Limb (tissue), 2 donors: ENCODE data around the gene S100A7.
"Not testable (repeated sequence)": the region's sequence is repeated elsewhere in the genome, so short reads cannot be mapped to it uniquely, and the experiment has no call there.

Source experiments
- DNase-seq, 2 donors: peaks; one replicate each; pipeline ENCODE4 v3.0.0-alpha.2; 2016; ENCODE audit errors: extremely low spot score in 2 of 2

S100A7 gene

GRCh38 chr1:153431002-153431401 is 29.4 kb downstream of the S100A7 start:
- DNase-seq = no peak

- no peak for DNase-seq
These were observed 29.9 kb downstream of the S100A7 start for GRCh38 chr1:153430561-153430960.

GRCh38 chr1:153430166-153430553 is 30.3 kb downstream of the S100A7 start:
- no peak for DNase-seq

- DNase-seq = no peak
These were observed 30.9 kb downstream of the S100A7 start for GRCh38 chr1:153429266-153430165.

- DNase-seq = no peak
These were observed 31.7 kb downstream of the S100A7 start for GRCh38 chr1:153428791-153429190.

- no peak for DNase-seq
These were observed 32.3 kb downstream of the S100A7 start for GRCh38 chr1:153428073-153428638.

- DNase-seq = no peak
These were observed 33.6 kb downstream of the S100A7 start for GRCh38 chr1:153426809-153427208.

- peak; percentile 68 to 82 for DNase-seq
These were observed 37.9 kb downstream of the S100A7 start for GRCh38 chr1:153422450-153423068.

GRCh38 chr1:153420306-153420705 is 40.1 kb downstream of the S100A7 start:
- no peak for DNase-seq

GRCh38 chr1:153419436-153419793 is 41.0 kb downstream of the S100A7 start:
- DNase-seq = not testable (repeated sequence)

- not testable (repeated sequence) for DNase-seq
These were observed 41.6 kb downstream of the S100A7 start for GRCh38 chr1:153418758-153419435.

- DNase-seq = no peak
These were observed 43.1 kb downstream of the S100A7 start for GRCh38 chr1:153417136-153417888.

GRCh38 chr1:153415850-153416570 is 44.4 kb downstream of the S100A7 start, which contains the start of gene S100A7A:
TSS of gene S100A7A (plus strand) at chr1:153416520. CDS start at chr1:153418083, 1,563 bp downstream.
- DNase-seq = no peak

- not testable (repeated sequence) for DNase-seq
These were observed 46.5 kb downstream of the S100A7 start for GRCh38 chr1:153413961-153414360.
